ENCODE measurements around the gene STK4.

STK4 gene

GRCh38 chr20:45091366-45091765, 125.1 kb downstream of the STK4 start:
- no peak for DNase-seq

- no peak for DNase-seq
These were observed 126.6 kb downstream of the STK4 start for GRCh38 chr20:45092898-45093297.

- DNase-seq: no peak
These were observed 127.9 kb downstream of the STK4 start for GRCh38 chr20:45094201-45094600.

GRCh38 chr20:45094864-45095574, 128.7 kb downstream of the STK4 start:
- DNase-seq: no peak

GRCh38 chr20:45095805-45096238, 129.5 kb downstream of the STK4 start:
- peak; percentile 56 to 75 for DNase-seq

GRCh38 chr20:45096781-45097180, 130.5 kb downstream of the STK4 start:
- DNase-seq: no peak

- DNase-seq: peak; percentile 32 to 50
These were observed 131.3 kb downstream of the STK4 start for GRCh38 chr20:45097485-45098102.

GRCh38 chr20:45098103-45098773, 131.9 kb downstream of the STK4 start:
- no peak for DNase-seq

GRCh38 chr20:45100563-45101245, 134.4 kb downstream of the STK4 start, which contains the start of gene KCNS1:
Gene KCNS1 (minus strand): TSS chr20:45101127. CDS start chr20:45099236, 1,891 bp downstream.
- DNase-seq: no peak

- no peak for DNase-seq
These were observed 135.1 kb downstream of the STK4 start for GRCh38 chr20:45101333-45101850.

- no peak for DNase-seq
These were observed 136.8 kb downstream of the STK4 start for GRCh38 chr20:45103072-45103471.

GRCh38 chr20:45104786-45105185, 138.5 kb downstream of the STK4 start:
- DNase-seq: no peak

- DNase-seq: no peak
These were observed 139.0 kb downstream of the STK4 start for GRCh38 chr20:45105317-45105716.

GRCh38 chr20:45109634-45110033, 143.3 kb downstream of the STK4 start:
- no peak for DNase-seq

- DNase-seq: no peak
These were observed 144.0 kb downstream of the STK4 start for GRCh38 chr20:45110301-45110700.

GRCh38 chr20:45111285-45111684, 145.0 kb downstream of the STK4 start:
- DNase-seq: no peak

- DNase-seq: peak in 1 of 2 donors; percentile 29
These were observed 145.6 kb downstream of the STK4 start for GRCh38 chr20:45111799-45112471.

- no peak for DNase-seq
These were observed 146.4 kb downstream of the STK4 start for GRCh38 chr20:45112754-45113153.

- DNase-seq: no peak
These were observed 147.6 kb downstream of the STK4 start for GRCh38 chr20:45113865-45114264.

GRCh38 chr20:45114465-45115385, 148.4 kb downstream of the STK4 start, which contains the start of gene WFDC5:
Gene WFDC5 (minus strand): TSS chr20:45115174. CDS start chr20:45115083, 91 bp downstream.
- DNase-seq: no peak

GRCh38 chr20:45115386-45115774, 149.1 kb downstream of the STK4 start:
- no peak for DNase-seq

Data from CD4-positive, alpha-beta T cell treated with Interferon alpha-2 for 1 hour (primary cell).